Upper lobe of left lung (tissue), 4 donors: Measurements from ENCODE around the gene HGD.

Experiments used
- POLR2A ChIP-seq, 4 donors: fragments of 450-650 bp; IDR thresholded peaks; one replicate each; pipeline ENCODE4 v1.5.1; 2016 to 2017; ENCODE audit warnings: antibody characterized with exemption in 4 of 4, mild to moderate bottlenecking in 2 of 4
- POLR2AphosphoS5 ChIP-seq, 2 donors: sonication (generic); formaldehyde crosslinking; IDR thresholded peaks; one replicate each; pipeline ENCODE4 v1.5.1; 2017; ENCODE audit warnings: antibody characterized with exemption in 2 of 2
- TF ChIP-seq, protein P1 (sequence below), 6 experiments: fragments of 450-650 bp in 4 of 6; fragments of 200-600 bp in 2 of 6; sonication (generic) in 2 of 6; IDR thresholded peaks; one replicate each; pipeline ENCODE4 v1.5.1; 2016 to 2019; ENCODE audit warnings: antibody characterized with exemption in 6 of 6

DNA sequence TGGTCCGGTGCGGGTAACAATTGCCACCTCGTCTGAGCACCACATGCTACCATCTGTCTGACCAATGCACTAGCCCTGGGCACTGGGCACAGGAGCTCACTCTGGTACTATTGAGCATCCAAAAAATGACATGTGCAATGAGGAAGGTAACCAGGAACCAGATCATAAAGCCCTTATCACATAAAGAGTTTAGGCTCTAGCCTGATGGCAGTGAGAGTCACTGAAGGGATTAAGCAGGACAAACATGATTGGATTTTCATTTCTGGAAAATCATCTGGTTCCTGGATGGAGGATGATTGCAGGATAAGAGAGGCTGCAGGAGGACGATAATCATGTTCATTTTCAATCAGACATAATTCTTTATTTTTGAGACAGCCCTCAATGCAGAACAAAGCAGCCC is 73.5 kb downstream of the HGD start:
- TF ChIP-seq, protein P1, sequence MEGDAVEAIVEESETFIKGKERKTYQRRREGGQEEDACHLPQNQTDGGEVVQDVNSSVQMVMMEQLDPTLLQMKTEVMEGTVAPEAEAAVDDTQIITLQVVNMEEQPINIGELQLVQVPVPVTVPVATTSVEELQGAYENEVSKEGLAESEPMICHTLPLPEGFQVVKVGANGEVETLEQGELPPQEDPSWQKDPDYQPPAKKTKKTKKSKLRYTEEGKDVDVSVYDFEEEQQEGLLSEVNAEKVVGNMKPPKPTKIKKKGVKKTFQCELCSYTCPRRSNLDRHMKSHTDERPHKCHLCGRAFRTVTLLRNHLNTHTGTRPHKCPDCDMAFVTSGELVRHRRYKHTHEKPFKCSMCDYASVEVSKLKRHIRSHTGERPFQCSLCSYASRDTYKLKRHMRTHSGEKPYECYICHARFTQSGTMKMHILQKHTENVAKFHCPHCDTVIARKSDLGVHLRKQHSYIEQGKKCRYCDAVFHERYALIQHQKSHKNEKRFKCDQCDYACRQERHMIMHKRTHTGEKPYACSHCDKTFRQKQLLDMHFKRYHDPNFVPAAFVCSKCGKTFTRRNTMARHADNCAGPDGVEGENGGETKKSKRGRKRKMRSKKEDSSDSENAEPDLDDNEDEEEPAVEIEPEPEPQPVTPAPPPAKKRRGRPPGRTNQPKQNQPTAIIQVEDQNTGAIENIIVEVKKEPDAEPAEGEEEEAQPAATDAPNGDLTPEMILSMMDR (IDR thresholded peaks at IDR 0.05), result no peak
- TF ChIP-seq POLR2A (IDR thresholded peaks at IDR 0.05) (no peak), POLR2AphosphoS5 (IDR thresholded peaks at IDR 0.05) (no peak)
